AG04449 (cell line): ENCODE measurements around the gene APOA5.

Experiments used
- CTCF ChIA-PET: fragments of 350-600 bp; formaldehyde crosslinking; extraction: SDS; loops from one replicate; lab custom pipeline; 2021; ENCODE audit warnings: antibody characterized with exemption; lab: Yijun Ruan, JAX
- POLR2A ChIA-PET: fragments of 400-600, 350-600 bp; formaldehyde crosslinking; extraction: SDS; loops from one replicate; lab custom pipeline; 2020; ENCODE audit warnings: antibody characterized with exemption, inconsistent platforms; lab: Yijun Ruan, JAX
- DNase-seq: peaks from one replicate; pipeline ENCODE4 v3.0.0-alpha.2; 2010; ENCODE audit warnings: low read depth, low spot score
- H3K4me3 ChIP-seq: 2 replicates; pipeline ENCODE4 v1.5.1; 2011; ENCODE audit warnings: low read depth, mild to moderate bottlenecking, control low read depth, low read length
- TF ChIP-seq, protein P1 (sequence below): IDR thresholded peaks from one replicate; pipeline ENCODE4 v1.5.1; 2011; ENCODE audit warnings: mild to moderate bottlenecking, moderate library complexity, low read length, control low read depth, inconsistent platforms; ENCODE audit not compliant: insufficient read depth; ENCODE audit errors: missing control alignments

The APOA5 gene

DNA sequence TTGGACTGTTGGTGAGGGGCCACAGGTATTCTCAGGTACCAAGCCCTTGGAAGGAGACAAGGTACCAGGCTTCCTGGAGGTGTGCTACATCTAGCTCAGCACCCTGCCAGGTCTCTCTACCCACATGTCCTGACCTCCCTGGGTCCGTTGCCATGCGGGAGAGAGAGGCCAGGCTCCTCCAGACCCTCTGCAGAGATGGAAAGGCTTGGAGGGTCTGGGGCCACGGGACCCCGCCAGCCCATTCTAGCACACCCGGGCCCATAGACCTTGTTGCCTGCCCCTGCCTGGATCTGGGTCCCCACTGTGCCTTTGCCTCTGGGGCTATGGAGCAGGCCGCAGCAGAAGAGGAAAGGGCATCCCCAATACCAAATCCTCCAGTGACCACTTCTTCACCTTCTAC, 35.8 kb upstream of the APOA5 start:
- POLR2A ChIA-PET, result no interaction called here
- no peak for DNase-seq
- TF ChIP-seq, protein P1, sequence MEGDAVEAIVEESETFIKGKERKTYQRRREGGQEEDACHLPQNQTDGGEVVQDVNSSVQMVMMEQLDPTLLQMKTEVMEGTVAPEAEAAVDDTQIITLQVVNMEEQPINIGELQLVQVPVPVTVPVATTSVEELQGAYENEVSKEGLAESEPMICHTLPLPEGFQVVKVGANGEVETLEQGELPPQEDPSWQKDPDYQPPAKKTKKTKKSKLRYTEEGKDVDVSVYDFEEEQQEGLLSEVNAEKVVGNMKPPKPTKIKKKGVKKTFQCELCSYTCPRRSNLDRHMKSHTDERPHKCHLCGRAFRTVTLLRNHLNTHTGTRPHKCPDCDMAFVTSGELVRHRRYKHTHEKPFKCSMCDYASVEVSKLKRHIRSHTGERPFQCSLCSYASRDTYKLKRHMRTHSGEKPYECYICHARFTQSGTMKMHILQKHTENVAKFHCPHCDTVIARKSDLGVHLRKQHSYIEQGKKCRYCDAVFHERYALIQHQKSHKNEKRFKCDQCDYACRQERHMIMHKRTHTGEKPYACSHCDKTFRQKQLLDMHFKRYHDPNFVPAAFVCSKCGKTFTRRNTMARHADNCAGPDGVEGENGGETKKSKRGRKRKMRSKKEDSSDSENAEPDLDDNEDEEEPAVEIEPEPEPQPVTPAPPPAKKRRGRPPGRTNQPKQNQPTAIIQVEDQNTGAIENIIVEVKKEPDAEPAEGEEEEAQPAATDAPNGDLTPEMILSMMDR, result no peak
- CTCF ChIA-PET, result no interaction called here
- H3K4me3 ChIP-seq, result no peak overlapping the region

DNA sequence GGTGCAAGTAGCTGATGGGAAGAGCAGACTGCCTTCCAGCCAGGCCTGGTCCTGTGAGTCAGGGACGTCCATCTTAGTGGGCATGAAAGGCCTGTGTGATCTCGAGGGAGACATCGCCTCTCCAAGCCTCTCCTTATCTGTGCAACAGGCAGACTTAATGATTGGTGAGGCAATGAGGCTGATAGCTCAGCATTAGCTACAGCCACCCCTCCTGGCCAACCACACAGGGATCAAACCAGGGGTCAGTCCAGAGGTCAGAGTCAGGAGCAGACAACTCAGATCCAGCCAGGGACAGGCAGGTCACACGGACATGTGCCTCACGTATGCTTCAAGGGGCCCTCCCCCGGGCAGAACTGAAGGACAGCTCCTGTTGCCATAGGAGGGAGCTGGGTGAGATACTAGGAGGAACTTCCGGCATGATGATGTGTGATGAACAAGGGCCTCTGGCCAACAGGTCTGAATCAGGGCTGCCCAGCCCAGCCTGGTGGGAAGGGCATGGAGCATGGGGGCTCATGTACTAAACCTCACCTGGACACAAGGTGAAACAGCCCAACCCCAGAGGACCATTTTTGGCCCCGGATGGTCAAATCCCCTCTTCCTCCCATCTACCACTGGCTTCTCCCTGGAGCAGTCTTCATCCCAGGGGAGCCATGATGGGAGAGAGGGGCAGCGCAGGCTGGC, 35.2 kb upstream of the APOA5 start:
- no peak overlapping the region for H3K4me3 ChIP-seq
- ChIA-PET POLR2A (no interaction called here), CTCF (interaction anchor here (2.1 kb wide), 1 partner anchor 9 kb away, joined by 9 read pairs; no protein-coding TSS in a partner anchor)
- TF ChIP-seq, protein P1, result no peak
- DNase-seq, result no peak

DNA sequence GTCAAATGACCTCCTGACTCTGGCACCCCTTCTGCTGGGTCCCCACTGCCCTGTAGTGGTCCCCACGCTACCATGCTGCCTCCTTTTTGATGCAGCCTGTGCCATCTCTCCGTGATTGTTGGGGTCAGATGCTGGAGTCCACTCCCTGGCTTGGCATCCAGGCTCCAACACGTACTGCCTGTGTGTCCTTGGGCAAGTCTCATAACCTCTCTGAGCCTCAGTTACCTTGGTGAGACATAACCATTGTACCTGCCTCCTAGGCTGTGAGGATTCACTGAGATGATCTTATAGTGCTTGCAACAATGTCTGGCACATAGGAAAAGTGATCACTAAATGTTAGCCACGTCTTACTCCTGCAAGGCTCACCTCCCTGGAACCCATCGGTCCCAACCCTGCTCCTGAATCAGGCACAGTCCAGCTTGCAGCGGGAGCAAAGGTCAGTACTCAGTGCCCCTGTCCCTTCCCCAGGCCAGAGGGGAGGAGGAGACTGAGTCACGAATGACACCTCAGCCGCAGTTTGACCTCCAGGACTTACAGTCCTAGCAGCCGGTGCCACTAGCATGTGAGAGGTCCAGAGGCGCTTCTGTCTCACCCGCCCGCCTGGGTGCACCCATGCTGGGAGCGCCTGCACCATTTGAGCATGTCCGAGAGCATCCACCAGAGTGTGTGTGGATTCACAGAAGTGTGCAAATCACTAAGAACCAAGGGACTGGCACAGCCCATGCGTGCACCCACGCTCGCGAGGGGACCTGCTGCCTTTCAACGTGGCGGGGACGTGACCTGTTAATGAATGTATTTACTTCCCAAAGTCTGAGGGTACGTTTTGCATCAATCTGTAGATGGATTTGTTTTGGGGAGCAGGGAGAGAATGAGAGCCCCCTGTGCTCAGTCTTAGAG, 34.4 kb upstream of the APOA5 start:
- TF ChIP-seq, protein P1, result no peak
- ChIA-PET CTCF (interaction anchor here (2.1 kb wide), 1 partner anchor 10 kb away, joined by 9 read pairs; no protein-coding TSS in a partner anchor), POLR2A (no interaction called here)
- no peak overlapping the region for H3K4me3 ChIP-seq
- DNase-seq, result no peak

DNA sequence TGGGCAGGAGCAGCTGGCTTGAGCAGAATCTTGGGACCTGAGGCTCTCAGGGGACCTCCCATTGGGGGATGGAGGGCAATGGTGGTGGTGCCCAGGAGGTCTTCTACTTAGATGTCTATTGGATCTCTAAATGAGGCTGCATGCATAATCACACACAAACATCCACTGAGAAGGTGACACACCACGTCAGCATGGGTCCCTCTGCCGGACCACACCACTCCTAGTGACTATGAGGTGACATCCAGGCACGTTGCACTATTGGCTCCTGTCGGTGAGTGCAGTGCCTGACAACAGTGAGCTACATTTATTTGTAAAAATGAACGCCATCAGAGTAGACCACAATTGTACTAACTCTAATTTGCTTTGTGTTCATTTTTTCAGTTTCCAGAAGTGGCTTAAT, 33.8 kb upstream of the APOA5 start:
- TF ChIP-seq, protein P1, result no peak
- H3K4me3 ChIP-seq, result no peak overlapping the region
- DNase-seq, result no peak
- ChIA-PET POLR2A (no interaction called here), CTCF (interaction anchor here (2.1 kb wide), 1 partner anchor 10 kb away, joined by 9 read pairs; no protein-coding TSS in a partner anchor)

DNA sequence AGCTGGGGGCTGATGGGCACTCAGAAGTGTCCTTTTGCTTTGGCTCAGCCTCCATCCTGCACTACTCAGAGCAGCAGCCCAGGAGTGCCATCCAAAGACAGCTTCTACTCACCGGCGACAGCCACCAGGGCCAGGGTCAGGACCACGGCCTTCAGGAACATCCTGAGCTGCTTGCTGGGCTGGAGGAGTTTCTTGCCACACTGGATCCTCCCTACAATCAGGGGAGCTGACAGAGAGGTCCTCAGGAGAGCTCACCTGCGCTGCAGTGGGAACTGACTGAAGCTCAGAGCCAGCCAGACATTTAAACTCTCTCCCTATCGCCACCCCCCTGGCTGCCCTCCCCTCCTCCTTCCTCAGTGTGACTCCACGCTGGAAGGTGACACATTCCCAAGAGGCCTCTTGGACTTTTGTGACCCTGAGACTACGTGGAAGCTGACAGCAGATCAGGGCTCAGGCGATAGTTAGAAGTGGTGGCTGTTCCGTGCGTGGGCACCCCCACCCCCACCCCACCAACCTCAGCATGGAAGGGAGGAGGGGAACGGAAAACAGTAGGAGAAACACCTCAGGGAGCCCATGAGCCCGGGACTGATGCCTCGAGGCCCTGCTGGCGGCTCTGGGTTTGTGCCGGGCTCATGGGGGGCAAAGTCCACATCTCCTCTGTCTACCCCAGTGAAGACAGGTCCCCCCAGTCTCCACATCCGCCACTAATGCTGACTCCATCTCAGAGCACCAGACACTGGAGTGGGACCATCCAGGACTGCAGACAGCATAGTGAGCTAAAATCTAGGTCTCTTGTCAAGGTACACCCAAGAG, 31.6 kb upstream of the APOA5 start, which contains the start of gene APOA4:
TSS of gene APOA4 (minus strand) at position 274 of the 813 bp plus-strand sequence. CDS start at position 161, 113 bp downstream.
- DNase-seq, result no peak
- no peak within 1 kb of the TSS for H3K4me3 ChIP-seq
- TF ChIP-seq, protein P1, result no peak
- POLR2A ChIA-PET, result no interaction called here
- CTCF ChIA-PET, result interaction anchor here (0.9 to 3.3 kb wide), 5 partner anchors 9 to 283 kb away, joined by 3 to 24 read pairs (median 3); partner anchors contain the start of genes APOA1 and APOA5
